Measurements from ENCODE around the gene ADAMTS2. TPM values are rescaled to one million over a fixed set of nuclear protein-coding genes. Genes with fewer than 3 reads are reported as not detected.

The ADAMTS2 gene
- total RNA-seq, 8 experiments from 2014 or later = 0.14 to 1.4 (median 0.49) TPM

- no peak for ATAC-seq (replicated peaks in 6 of 8)
- Histone ChIP-seq H3K4me3 (no peak overlapping the region), H3K4me1 (replicated peaks in 1 of 2) (peaks cover 0 to 9% of the 10 kb centered on the region in 2 donors), H3K27ac (no peak overlapping the region)
- in situ Hi-C loops (cut with MboI; ENCODE audit: low pct_unique_long_range_greater_than_20kb in 2 of 9, low sequenced_read_pairs in 9 of 9, unreplicated experiment in 9 of 9) = no loop called here
- 70 to 100% (median 89%) methylated on average over 1 to 19 of the region's 19 CpGs; no CpG with 5 or more reads in 5 of the 10 experiments for WGBS, 10 experiments
These were observed 119.9 kb downstream of the ADAMTS2 start for GRCh38 chr5:179225387-179225786.

GRCh38 chr5:179224741-179225140, 120.5 kb downstream of the ADAMTS2 start:
- peaks cover 0 to 9% of the 10 kb centered on the region in 2 donors for H3K4me1 ChIP-seq (replicated peaks in 1 of 2)
- H3K27ac ChIP-seq = no peak overlapping the region
- in situ Hi-C loops (cut with MboI; ENCODE audit: low pct_unique_long_range_greater_than_20kb in 2 of 9, low sequenced_read_pairs in 9 of 9, unreplicated experiment in 9 of 9) = no loop called here
- no peak for ATAC-seq (replicated peaks in 6 of 8)
- WGBS, 10 experiments = 73 to 100% (median 84%) methylated on average over 1 to 4 of the region's 10 CpGs; no CpG with 5 or more reads in 3 of the 10 experiments
- H3K4me3 ChIP-seq = no peak overlapping the region

- H3K4me3 ChIP-seq = no peak overlapping the region
- H3K27ac ChIP-seq = no peak overlapping the region
- H3K4me1 ChIP-seq (replicated peaks in 1 of 2) = peaks cover 4 to 9% of the 10 kb centered on the region in 2 donors
- in situ Hi-C loops (cut with MboI; ENCODE audit: low pct_unique_long_range_greater_than_20kb in 2 of 9, low sequenced_read_pairs in 9 of 9, unreplicated experiment in 9 of 9) = no loop called here
- 85 to 100% (median 92%) methylated on average over 2 to 8 of the region's 25 CpGs; no CpG with 5 or more reads in 5 of the 10 experiments for WGBS, 10 experiments
- ATAC-seq (replicated peaks in 6 of 8) = no peak
These were observed 121.3 kb downstream of the ADAMTS2 start for GRCh38 chr5:179223961-179224360.

- Histone ChIP-seq H3K27ac (no peak overlapping the region), H3K4me1 (replicated peaks in 1 of 2) (peaks cover 9% of the 10 kb centered on the region in 2 donors), H3K4me3 (no peak overlapping the region)
- in situ Hi-C loops (cut with MboI; ENCODE audit: low pct_unique_long_range_greater_than_20kb in 2 of 9, low sequenced_read_pairs in 9 of 9, unreplicated experiment in 9 of 9) = no loop called here
- WGBS, 10 experiments = 73 to 82% (median 77%) methylated on average over 2 to 8 of the region's 14 CpGs; no CpG with 5 or more reads in 6 of the 10 experiments
- no peak for ATAC-seq (replicated peaks in 6 of 8)
These were observed 121.7 kb downstream of the ADAMTS2 start for GRCh38 chr5:179223528-179223927.

- WGBS, 10 experiments = 65 to 100% (median 85%) methylated on average over 1 to 5 of the region's 9 CpGs; no CpG with 5 or more reads in 3 of the 10 experiments
- no peak overlapping the region for H3K27ac ChIP-seq
- in situ Hi-C loops (cut with MboI; ENCODE audit: low pct_unique_long_range_greater_than_20kb in 2 of 9, low sequenced_read_pairs in 9 of 9, unreplicated experiment in 9 of 9) = no loop called here
- no peak for ATAC-seq (replicated peaks in 6 of 8)
- H3K4me1 ChIP-seq (replicated peaks in 1 of 2) = peaks cover 7 to 13% of the 10 kb centered on the region in 2 donors
- H3K4me3 ChIP-seq = no peak overlapping the region
These were observed 122.8 kb downstream of the ADAMTS2 start for GRCh38 chr5:179222246-179223017.

GRCh38 chr5:179221877-179222220, 123.4 kb downstream of the ADAMTS2 start:
- H3K4me3 ChIP-seq = no peak overlapping the region
- 30 to 93% (median 91%) methylated on average over 2 to 4 of the region's 6 CpGs; no CpG with 5 or more reads in 7 of the 10 experiments for WGBS, 10 experiments
- H3K27ac ChIP-seq = no peak overlapping the region
- in situ Hi-C loops (cut with MboI; ENCODE audit: low pct_unique_long_range_greater_than_20kb in 2 of 9, low sequenced_read_pairs in 9 of 9, unreplicated experiment in 9 of 9) = no loop called here
- peaks cover 5 to 13% of the 10 kb centered on the region in 2 donors for H3K4me1 ChIP-seq (replicated peaks in 1 of 2)
- ATAC-seq (replicated peaks in 6 of 8) = no peak

GRCh38 chr5:179221196-179221876, 123.9 kb downstream of the ADAMTS2 start:
- in situ Hi-C loops (cut with MboI; ENCODE audit: low pct_unique_long_range_greater_than_20kb in 2 of 9, low sequenced_read_pairs in 9 of 9, unreplicated experiment in 9 of 9) = no loop called here
- ATAC-seq (replicated peaks in 6 of 8) = no peak
- H3K4me3 ChIP-seq = no peak overlapping the region
- H3K27ac ChIP-seq = no peak overlapping the region
- H3K4me1 ChIP-seq (replicated peaks in 1 of 2) = peaks cover 5 to 13% of the 10 kb centered on the region in 2 donors
- 100% methylated on average over 1 of the region's 14 CpGs; no CpG with 5 or more reads in 9 of the 10 experiments for WGBS, 10 experiments

GRCh38 chr5:179220716-179221115, 124.5 kb downstream of the ADAMTS2 start:
- H3K4me3 ChIP-seq = no peak overlapping the region
- no peak for ATAC-seq (replicated peaks in 6 of 8)
- WGBS, 10 experiments = 64 to 80% (median 67%) methylated on average over 2 to 5 of the region's 8 CpGs; no CpG with 5 or more reads in 6 of the 10 experiments
- no peak overlapping the region for H3K27ac ChIP-seq
- in situ Hi-C loops (cut with MboI; ENCODE audit: low pct_unique_long_range_greater_than_20kb in 2 of 9, low sequenced_read_pairs in 9 of 9, unreplicated experiment in 9 of 9) = no loop called here
- H3K4me1 ChIP-seq (replicated peaks in 1 of 2) = peaks cover 5 to 13% of the 10 kb centered on the region in 2 donors

GRCh38 chr5:179219661-179220620, 125.3 kb downstream of the ADAMTS2 start:
- 0 to 80% (median 79%) methylated on average over 1 to 5 of the region's 30 CpGs; no CpG with 5 or more reads in 7 of the 10 experiments for WGBS, 10 experiments
- H3K4me1 ChIP-seq (replicated peaks in 1 of 2) = peaks cover 5 to 13% of the 10 kb centered on the region in 2 donors
- no peak for ATAC-seq (replicated peaks in 6 of 8)
- H3K27ac ChIP-seq = no peak overlapping the region
- in situ Hi-C loops (cut with MboI; ENCODE audit: low pct_unique_long_range_greater_than_20kb in 2 of 9, low sequenced_read_pairs in 9 of 9, unreplicated experiment in 9 of 9) = no loop called here
- H3K4me3 ChIP-seq = no peak overlapping the region

- no peak for ATAC-seq (replicated peaks in 6 of 8)
- H3K27ac ChIP-seq = peak overlapping the region; percentile 15 to 48
- WGBS, 10 experiments = 60 to 70% (median 60%) methylated on average over 1 to 2 of the region's 4 CpGs; no CpG with 5 or more reads in 7 of the 10 experiments
- peaks cover 5 to 13% of the 10 kb centered on the region in 2 donors for H3K4me1 ChIP-seq (replicated peaks in 1 of 2)
- in situ Hi-C loops (cut with MboI; ENCODE audit: low pct_unique_long_range_greater_than_20kb in 2 of 9, low sequenced_read_pairs in 9 of 9, unreplicated experiment in 9 of 9) = no loop called here
- no peak overlapping the region for H3K4me3 ChIP-seq
These were observed 126.3 kb downstream of the ADAMTS2 start for GRCh38 chr5:179218943-179219330.

GRCh38 chr5:179217956-179218942, 127.0 kb downstream of the ADAMTS2 start:
- no peak overlapping the region for H3K4me3 ChIP-seq
- ATAC-seq (replicated peaks in 6 of 8) = peak in 3 of 8 experiments; percentile 64 to 90 (median 70)
- in situ Hi-C loops (cut with MboI; ENCODE audit: low pct_unique_long_range_greater_than_20kb in 2 of 9, low sequenced_read_pairs in 9 of 9, unreplicated experiment in 9 of 9) = no loop called here
- WGBS, 10 experiments = 17 to 100% (median 76%) methylated on average over 1 to 5 of the region's 16 CpGs; no CpG with 5 or more reads in 5 of the 10 experiments
- H3K4me1 ChIP-seq (replicated peaks in 1 of 2) = peaks cover 5 to 13% of the 10 kb centered on the region in 2 donors
- peak overlapping the region; percentile 15 to 48 for H3K27ac ChIP-seq

Measured in motor neuron (in vitro differentiated cells).